Karpas-422 (cell line): ENCODE data around the gene CAPN14. TPM values are rescaled to one million over a fixed set of nuclear protein-coding genes. Genes with fewer than 3 reads are reported as not detected.

Experiments used
- DNase-seq: peaks from one replicate; pipeline ENCODE4 v3.0.0-alpha.2; 2015
- H2AFZ ChIP-seq: fragments of 200-600 bp; sonication (generic); 2 replicates; pipeline ENCODE4 v1.6.1; 2014; ENCODE audit warnings: antibody characterized with exemption, low read length, mixed read lengths
- H3K27ac ChIP-seq: fragments of 200-600 bp; sonication (generic); 2 replicates; pipeline ENCODE4 v1.5.1; 2014; ENCODE audit warnings: mild to moderate bottlenecking, low read length, moderate library complexity
- H3K27me3 ChIP-seq: fragments of 200-600 bp; sonication (generic); 2 replicates; pipeline ENCODE4 v1.6.1; 2014; ENCODE audit warnings: low read length, mixed read lengths
- H3K36me3 ChIP-seq: fragments of 200-600 bp; sonication (generic); 2 replicates; pipeline ENCODE4 v1.6.1; 2014; ENCODE audit warnings: low read length, mixed read lengths; ENCODE audit not compliant: insufficient read depth
- H3K4me1 ChIP-seq: fragments of 200-600 bp; sonication (generic); 2 replicates; pipeline ENCODE4 v1.6.1; 2014; ENCODE audit warnings: mild to moderate bottlenecking, low read length, mixed read lengths
- H3K4me2 ChIP-seq: fragments of 200-600 bp; sonication (generic); 2 replicates; pipeline ENCODE4 v1.6.1; 2014; ENCODE audit warnings: low read length, low read depth, mild to moderate bottlenecking; ENCODE audit not compliant: poor library complexity, severe bottlenecking
- H3K4me3 ChIP-seq: fragments of 200-600 bp; sonication (generic); 2 replicates; pipeline ENCODE4 v1.5.1; 2014; ENCODE audit warnings: mild to moderate bottlenecking, antibody characterized with exemption, low read length, mixed read lengths
- H3K79me2 ChIP-seq: fragments of 200-600 bp; sonication (generic); 2 replicates; pipeline ENCODE4 v1.6.1; 2014; ENCODE audit warnings: mild to moderate bottlenecking, low read length, mixed read lengths
- H3K9ac ChIP-seq: fragments of 200-600 bp; sonication (generic); 2 replicates; pipeline ENCODE4 v1.6.0; 2014; ENCODE audit warnings: low read length
- H3K9me2 ChIP-seq: fragments of 200-600 bp; sonication (generic), shearing (Covaris generic); replicated peaks from 2 replicates; pipeline ENCODE4 v1.6.0; 2014; ENCODE audit warnings: mild to moderate bottlenecking, low read length, moderate library complexity; ENCODE audit not compliant: insufficient read depth
- H3K9me3 ChIP-seq: fragments of 300-700, 200-600 bp; sonication (generic); 2 replicates; pipeline ENCODE4 v1.6.1; 2014; ENCODE audit warnings: low read length, mixed read lengths
- H4K20me1 ChIP-seq: fragments of 200-600 bp; sonication (generic); 2 replicates; pipeline ENCODE4 v1.6.1; 2014; ENCODE audit warnings: mild to moderate bottlenecking, antibody characterized with exemption, low read length, low read depth; ENCODE audit not compliant: insufficient read depth
- total RNA-seq: library from RNA; depleted of rRNA; stranded (reverse); fragments of >200 nt; shearing (Covaris generic); gene quantifications from 2 replicates; pipeline ENCODE4 v1.2.3, GENCODE V29; 2014; ENCODE audit warnings: low replicate concordance

CAPN14 gene
- total RNA-seq, 1 experiment from 2014 or later: 2.0 TPM

DNA sequence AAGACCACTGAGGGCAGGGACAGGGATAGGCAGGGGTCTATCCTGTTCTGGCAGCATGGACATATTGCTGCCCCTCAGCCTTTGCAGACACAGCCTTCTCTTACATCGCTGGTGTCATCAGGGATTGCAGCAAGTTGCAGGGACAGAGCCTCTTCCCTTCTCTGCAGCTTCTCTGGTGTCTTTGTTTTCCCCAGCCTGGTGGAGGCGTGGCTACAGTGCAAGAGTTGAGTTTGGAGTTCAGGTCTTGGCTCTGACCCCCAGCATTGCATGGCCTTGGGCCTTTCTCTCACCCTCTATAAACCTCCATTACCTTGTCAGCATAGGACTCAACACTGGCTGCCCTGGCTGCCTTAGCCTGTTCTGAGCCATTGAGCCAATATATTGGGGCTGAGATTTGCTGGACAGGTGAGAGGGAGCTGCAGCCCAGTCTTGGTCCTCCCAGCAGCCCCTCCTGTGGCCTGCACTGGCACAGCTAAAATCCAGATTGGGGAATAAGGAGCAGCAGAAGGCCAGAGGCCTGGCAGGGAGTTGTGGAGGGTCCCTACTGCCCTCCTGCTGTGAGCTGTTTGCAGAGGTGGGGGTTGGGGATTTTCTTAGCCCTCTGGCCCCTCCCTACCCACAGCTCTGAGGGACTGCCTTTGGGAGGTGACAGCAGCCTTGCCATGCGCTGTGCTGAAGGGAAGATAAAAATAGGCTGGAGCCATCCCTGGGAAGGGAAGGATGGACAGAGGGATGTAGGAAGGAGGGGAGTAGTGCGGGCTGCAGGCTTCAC lies 39.5 kb upstream of the CAPN14 start:
- Histone ChIP-seq H3K4me1 (peaks cover 100% of the 10 kb centered on the region), H3K9ac (peak overlapping the region; percentile 78), H3K9me2 (no peaks in the 10 kb centered on the region), H4K20me1 (no peaks in the 10 kb centered on the region), H3K27me3 (no peaks in the 10 kb centered on the region), H2AFZ (no peak overlapping the region), H3K4me3 (peak overlapping the region; percentile 49), H3K36me3 (peaks cover 41% of the 10 kb centered on the region), H3K79me2 (0 out of 2 replicates have a peak, but pooled peaks cover 5% of the 10 kb centered on the region), H3K27ac (peak overlapping the region; percentile 98), H3K9me3 (no peaks in the 10 kb centered on the region), H3K4me2 (peak overlapping the region; percentile 74)
- DNase-seq: peak; percentile 85

DNA sequence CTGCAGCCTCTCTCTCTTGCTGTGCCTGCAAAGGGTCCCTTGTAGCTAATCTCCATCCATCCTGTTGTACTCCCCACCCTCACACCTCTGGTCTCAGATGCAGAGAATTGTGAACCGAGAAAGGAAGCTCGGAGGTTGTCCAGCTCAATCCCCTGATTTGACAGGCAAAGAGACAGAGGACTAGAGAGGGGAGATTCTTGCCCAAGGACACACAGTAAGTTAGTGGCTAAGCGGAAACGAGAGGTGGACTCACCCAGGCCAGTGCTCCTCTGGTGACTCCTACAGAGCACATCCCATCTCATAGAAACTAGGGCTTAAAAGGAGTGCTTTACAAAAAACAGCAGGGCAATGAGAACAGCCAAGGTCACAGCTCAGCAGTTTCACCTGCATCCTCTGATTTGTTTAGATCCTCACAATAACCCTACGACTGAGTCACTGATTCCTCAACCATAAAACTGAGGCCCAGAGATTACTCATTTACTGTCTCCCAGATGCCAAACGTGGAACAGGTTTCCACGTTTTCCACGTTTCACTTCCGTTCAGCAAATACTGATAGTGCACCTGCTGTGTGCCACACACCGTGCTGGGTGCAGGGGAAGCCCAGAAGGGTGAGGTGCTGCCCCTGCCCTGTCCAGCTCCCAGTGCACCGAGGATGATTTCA lies 38.7 kb upstream of the CAPN14 start:
- no peak overlapping the region for H2AFZ ChIP-seq
- peak overlapping the region; percentile 78 for H3K9ac ChIP-seq
- H3K9me3 ChIP-seq: no peaks in the 10 kb centered on the region
- H3K36me3 ChIP-seq: peaks cover 42% of the 10 kb centered on the region
- H3K4me2 ChIP-seq: peak overlapping the region; percentile 86
- peak overlapping the region; percentile 66 for H3K4me3 ChIP-seq
- peak overlapping the region; percentile 98 for H3K27ac ChIP-seq
- no peaks in the 10 kb centered on the region for H4K20me1 ChIP-seq
- H3K4me1 ChIP-seq: peaks cover 100% of the 10 kb centered on the region
- peak; percentile 96 for DNase-seq
- no peaks in the 10 kb centered on the region for H3K9me2 ChIP-seq
- peaks cover 8% of the 10 kb centered on the region; the same call in 1 of the 2 replicates for H3K79me2 ChIP-seq
- no peaks in the 10 kb centered on the region for H3K27me3 ChIP-seq

DNA sequence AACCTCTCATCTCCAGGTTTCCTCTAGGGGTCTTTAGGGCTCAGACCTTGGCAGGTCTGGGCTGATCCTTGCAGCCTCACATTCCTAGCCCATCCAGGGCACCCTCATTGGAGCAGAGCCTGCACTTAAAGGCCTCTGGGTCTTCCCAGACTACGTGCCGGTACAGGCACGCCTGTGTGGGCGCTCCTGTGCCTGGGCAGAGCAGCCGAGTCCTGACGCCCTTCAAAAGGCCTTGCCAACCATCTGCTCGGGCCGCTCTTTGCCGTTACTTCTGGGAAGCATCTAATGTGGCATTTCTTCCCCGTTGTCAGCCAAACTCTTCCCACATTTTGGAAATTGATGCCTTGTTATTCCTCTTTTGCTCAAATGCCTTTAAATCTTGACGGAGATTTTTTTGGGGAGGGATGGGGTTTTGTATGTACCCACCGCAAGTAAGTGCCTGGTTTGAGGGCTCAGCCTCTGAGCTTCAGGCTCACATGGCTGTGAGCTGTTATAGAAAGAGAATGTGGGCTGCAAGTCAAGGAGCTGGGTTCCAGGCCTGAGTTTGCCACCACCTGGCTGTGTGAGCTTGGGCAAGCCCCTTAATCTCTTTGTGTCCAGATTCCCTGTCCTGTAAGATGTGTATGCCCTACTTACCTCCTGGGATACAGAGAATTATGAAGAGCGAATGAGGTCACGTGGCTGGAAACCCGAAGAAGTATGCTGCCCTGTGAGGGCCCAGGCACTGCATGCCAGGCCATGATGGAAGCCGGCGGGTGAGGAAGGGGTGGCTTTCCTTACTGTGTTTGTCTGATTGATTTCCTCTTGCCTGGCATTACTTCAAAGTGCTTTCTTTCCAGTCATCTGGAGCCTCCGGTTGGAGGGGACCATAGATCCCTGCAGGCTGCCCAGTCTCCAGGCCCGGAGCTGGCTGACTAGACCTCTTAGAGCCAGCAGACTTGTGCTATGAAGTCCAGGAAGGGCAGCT lies 37.2 kb upstream of the CAPN14 start:
- Histone ChIP-seq H3K9me3 (no peaks in the 10 kb centered on the region), H3K79me2 (peaks cover 10% of the 10 kb centered on the region; the same call in 1 of the 2 replicates), H3K27ac (peak overlapping the region; percentile 98), H3K9me2 (no peaks in the 10 kb centered on the region), H3K4me3 (peak overlapping the region; percentile 66), H3K36me3 (peaks cover 42% of the 10 kb centered on the region), H3K4me2 (peak overlapping the region; percentile 86), H3K9ac (peak overlapping the region; percentile 78), H2AFZ (no peak overlapping the region), H3K4me1 (peaks cover 99% of the 10 kb centered on the region), H4K20me1 (no peaks in the 10 kb centered on the region), H3K27me3 (no peaks in the 10 kb centered on the region)
- peak; percentile 70 for DNase-seq

DNA sequence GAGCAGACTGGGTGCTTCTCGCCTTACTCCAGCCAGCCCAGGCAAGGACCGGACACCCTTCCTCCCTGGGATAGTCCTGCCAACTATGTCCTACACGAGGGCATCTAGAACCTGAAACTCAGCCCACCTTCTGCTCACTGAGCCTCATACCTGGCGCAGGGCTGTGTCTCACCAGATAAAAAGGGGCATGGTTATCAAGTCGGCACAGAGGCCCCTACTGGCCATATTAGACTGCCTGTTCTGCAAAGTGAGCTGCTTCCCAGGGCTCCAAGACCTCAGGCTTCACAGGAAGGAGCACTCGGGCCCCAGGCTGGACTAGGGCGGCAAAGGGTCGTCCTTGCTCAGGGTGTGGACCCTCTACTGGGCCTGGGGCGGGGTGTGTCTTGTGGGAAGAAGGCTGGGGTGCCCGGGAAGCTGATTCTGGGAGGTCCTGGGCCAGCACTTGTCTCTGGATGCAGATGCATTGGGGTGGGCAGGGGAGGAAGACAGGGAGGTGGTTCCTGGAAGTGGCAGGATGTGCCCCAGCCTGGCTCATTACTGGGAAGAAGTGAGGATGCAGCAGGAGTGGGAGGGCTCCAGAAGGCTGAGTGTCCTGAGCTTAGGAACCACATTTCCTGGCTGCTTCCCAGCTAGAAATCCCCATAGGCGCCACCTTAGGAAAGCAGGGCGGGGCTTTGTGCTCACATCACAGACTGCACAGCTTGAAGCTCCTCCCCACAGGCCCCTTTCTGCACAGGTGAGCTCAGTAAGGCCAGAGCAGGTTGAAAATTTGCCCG lies 36.2 kb upstream of the CAPN14 start:
- Histone ChIP-seq H3K9ac (peak overlapping the region; percentile 78), H3K4me1 (peaks cover 99% of the 10 kb centered on the region), H4K20me1 (peaks cover 3% of the 10 kb centered on the region; the same call in 1 of the 2 replicates), H2AFZ (no peak overlapping the region), H3K27ac (peak overlapping the region; percentile 98), H3K4me3 (peak overlapping the region; percentile 66), H3K9me2 (no peaks in the 10 kb centered on the region), H3K9me3 (no peaks in the 10 kb centered on the region), H3K36me3 (peaks cover 43% of the 10 kb centered on the region), H3K27me3 (no peaks in the 10 kb centered on the region), H3K79me2 (peaks cover 16% of the 10 kb centered on the region), H3K4me2 (peak overlapping the region; percentile 86)
- peak; percentile 76 for DNase-seq

DNA sequence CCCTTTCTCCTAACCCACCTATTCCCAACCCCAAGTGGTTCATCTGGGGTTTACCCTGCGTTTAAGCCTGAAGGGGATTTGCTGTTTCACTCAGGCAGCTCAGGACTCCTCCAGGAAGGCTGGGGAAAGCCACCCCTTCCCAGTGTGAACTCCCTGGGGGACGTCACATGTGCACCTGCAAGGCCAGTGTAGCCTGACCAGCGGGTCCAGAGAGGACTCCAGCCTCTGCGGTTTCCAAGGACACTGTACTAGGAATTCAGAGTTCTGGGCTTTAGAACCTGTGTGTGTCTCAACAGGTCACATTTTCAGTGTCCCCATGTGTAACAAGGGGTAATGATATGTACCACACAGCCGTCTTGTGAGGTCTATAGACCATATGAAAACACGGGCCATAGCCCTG lies 34.5 kb upstream of the CAPN14 start:
- Histone ChIP-seq H3K27me3 (no peaks in the 10 kb centered on the region), H3K36me3 (peaks cover 46% of the 10 kb centered on the region), H3K79me2 (peaks cover 16% of the 10 kb centered on the region), H3K4me2 (peak overlapping the region; percentile 86), H3K4me3 (peak overlapping the region; percentile 47; the same call in 1 of the 2 replicates), H3K27ac (peak overlapping the region; percentile 98), H3K9ac (peak overlapping the region; percentile 63), H3K9me2 (no peaks in the 10 kb centered on the region), H3K4me1 (peaks cover 99% of the 10 kb centered on the region), H2AFZ (no peak overlapping the region), H3K9me3 (no peaks in the 10 kb centered on the region), H4K20me1 (peaks cover 16% of the 10 kb centered on the region)
- DNase-seq: peak; percentile 70

DNA sequence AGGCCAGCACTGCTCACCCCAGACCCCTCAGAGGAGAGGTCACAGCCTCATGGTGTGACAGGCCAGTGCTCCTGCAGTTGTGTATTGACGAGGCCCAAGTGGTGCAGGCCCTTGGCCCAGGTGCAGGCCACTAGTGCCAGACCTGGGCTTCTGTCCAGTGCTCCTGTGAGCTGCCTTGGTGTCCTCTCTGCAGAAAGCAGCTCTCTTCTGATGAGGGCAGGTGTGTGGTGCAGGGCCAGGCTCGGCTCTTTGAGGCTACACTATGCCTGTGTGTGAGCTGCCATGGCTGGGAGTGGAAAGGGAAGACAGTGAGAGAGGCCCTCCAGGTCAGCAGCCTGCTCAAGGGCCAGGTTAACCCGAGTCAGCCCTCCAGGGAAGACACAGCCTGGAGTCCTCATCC lies 33.7 kb upstream of the CAPN14 start:
- Histone ChIP-seq H3K4me3 (peak overlapping the region; percentile 47; the same call in 1 of the 2 replicates), H3K79me2 (peaks cover 22% of the 10 kb centered on the region), H3K27me3 (no peaks in the 10 kb centered on the region), H3K9ac (peak overlapping the region; percentile 63), H3K9me2 (no peaks in the 10 kb centered on the region), H3K36me3 (peaks cover 49% of the 10 kb centered on the region), H3K9me3 (no peaks in the 10 kb centered on the region), H4K20me1 (peaks cover 16% of the 10 kb centered on the region), H3K4me2 (peak overlapping the region; percentile 86), H2AFZ (no peak overlapping the region), H3K27ac (peak overlapping the region; percentile 98), H3K4me1 (peaks cover 99% of the 10 kb centered on the region)
- DNase-seq: peak; percentile 64

DNA sequence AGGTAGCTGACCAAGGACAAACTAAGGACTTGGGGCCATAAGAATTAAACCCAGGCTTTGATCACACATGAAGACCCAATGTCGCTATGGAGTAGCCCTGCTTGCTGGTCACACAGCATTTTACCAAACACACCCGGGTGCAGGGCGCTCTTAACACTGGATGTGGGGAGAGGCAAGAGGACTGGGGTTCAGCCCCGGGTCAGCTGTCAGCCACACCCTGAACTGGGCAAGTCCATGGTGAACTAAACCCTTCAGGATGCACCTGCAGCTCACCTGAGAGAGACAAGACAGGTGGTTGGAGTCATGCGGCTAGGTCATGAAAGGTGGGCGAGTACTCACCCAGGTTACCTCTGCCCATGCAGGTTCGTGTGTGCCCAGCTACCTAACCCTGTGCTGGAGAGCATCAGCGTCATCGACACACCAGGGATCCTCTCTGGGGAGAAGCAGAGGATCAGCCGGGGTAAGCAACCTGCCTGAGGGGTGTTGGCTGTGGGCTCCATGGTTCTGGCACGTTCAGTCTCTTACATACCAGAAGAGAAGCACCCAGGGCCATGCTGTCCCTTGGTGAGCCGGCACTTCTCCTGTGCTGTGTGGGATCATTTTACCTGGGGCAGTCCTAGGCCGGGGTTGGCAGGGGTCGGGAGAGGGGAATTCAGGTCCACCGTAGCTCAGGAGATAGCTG lies 31.8 kb upstream of the CAPN14 start:
- Histone ChIP-seq H4K20me1 (peaks cover 27% of the 10 kb centered on the region), H3K27ac (peak overlapping the region; percentile 85), H3K9me2 (no peaks in the 10 kb centered on the region), H3K4me2 (peak overlapping the region; percentile 24), H3K79me2 (peaks cover 36% of the 10 kb centered on the region), H3K9ac (peak overlapping the region; percentile 23; the same call in 1 of the 2 replicates), H3K36me3 (peaks cover 63% of the 10 kb centered on the region), H3K4me1 (peaks cover 95% of the 10 kb centered on the region), H2AFZ (no peak overlapping the region), H3K27me3 (no peaks in the 10 kb centered on the region), H3K9me3 (no peaks in the 10 kb centered on the region), H3K4me3 (no peak overlapping the region)
- DNase-seq: peak; percentile 50
